HG03045 (cell line): ENCODE measurements around the gene CCL8.

Experiments
- ATAC-seq: cut with Tn5 transposase; IDR thresholded peaks from one replicate; pipeline ENCODE4 v1.9.1; 2021; ENCODE audit warnings: mild to moderate bottlenecking, moderate library complexity; ENCODE audit not compliant: unreplicated experiment

Gene CCL8

GRCh38 chr17:34366529-34367107, 47.4 kb downstream of the CCL8 start:
- ATAC-seq, result no peak

GRCh38 chr17:34367486-34368195, 48.4 kb downstream of the CCL8 start:
- ATAC-seq, result no peak

- ATAC-seq, result no peak
Observed at GRCh38 chr17:34368196-34368945, 49.1 kb downstream of the CCL8 start.

- no peak for ATAC-seq
Observed at GRCh38 chr17:34368946-34369500, 49.8 kb downstream of the CCL8 start.

- ATAC-seq, result no peak
Observed at GRCh38 chr17:34369571-34369970, 50.3 kb downstream of the CCL8 start.

- no peak for ATAC-seq
Observed at GRCh38 chr17:34370376-34370996, 51.3 kb downstream of the CCL8 start.

- ATAC-seq, result peak; percentile 62
Observed at GRCh38 chr17:34370997-34371395, 51.8 kb downstream of the CCL8 start.
